ENCODE results near the gene DNASE1. TPM values are rescaled to one million over a fixed set of nuclear protein-coding genes. Genes with fewer than 3 reads are reported as not detected.
A peak's percentile ranks its signal among the peaks of the same experiment; 100 is the strongest.

DNASE1 gene
- total RNA-seq, 1 experiment from 2014 or later: 11.0 TPM

DNA sequence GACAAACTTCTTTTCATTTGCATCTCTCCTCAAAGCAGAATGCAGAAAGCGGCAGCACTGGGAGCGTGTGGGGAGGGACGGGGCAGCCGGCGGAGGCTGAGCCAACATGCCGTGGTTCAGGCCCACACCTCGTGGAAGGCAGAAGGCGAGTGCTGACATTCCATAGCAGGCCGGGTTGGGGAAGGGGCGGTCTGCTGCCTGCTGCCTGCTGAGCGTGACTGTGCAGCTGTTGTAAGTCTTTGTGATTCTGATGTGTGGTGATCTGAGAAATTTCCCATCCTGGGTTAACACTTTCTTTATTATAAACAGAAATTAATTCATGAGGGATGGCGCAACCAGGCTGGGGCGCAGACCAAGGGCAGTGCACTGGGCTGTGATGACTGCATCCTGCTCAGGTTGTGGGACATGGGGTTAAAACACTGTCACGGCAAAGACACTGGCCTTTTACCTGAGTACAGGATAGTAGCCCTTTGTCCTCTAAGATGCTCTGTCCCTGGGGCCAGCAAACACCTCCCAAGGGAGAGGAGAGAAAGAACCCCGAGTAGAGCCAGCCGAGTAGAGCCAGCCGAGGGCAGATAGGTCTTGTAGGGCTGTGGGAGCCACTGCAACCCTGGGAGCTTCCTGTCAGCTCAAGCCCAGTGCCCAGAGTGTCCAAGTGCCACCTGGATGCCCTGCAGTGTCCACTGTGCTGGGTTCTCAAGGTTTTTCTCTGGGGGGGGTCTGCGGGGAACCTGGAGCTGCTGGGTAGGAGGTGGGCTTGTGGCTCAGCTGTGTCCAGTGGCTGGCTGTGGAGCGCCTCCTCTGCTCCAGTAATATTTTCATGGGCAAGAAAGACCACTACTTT is 8.8 kb upstream of the DNASE1 start:
- ChIA-PET POLR2A (no interaction called here), RAD21 (ENCODE audit: low non-redundant PET in 1 of 2, low total read pairs in 2 of 2, uncharacterized antibody in 2 of 2, unreplicated experiment in 2 of 2) (no interaction called here), CTCF (interaction anchor here (0.7 to 1.0 kb wide), 2 partner anchors 8 kb away, joined by 3 read pairs; no protein-coding TSS in a partner anchor)
- Histone ChIP-seq H3K4me2 (ENCODE audit: low read length) (peak overlapping the region; percentile 72), H3K36me3 (ENCODE audit: control insufficient read depth in 1 of 2, insufficient read depth in 2 of 2, low read length in 2 of 2) (no peaks in the 10 kb centered on the region), H2AFZ (ENCODE audit: low read depth, low read length, poor library complexity, severe bottlenecking) (no peak overlapping the region), H3K27ac (ENCODE audit: low read depth, low read length) (peak overlapping the region; percentile 75), H3K9ac (ENCODE audit: low read length) (peak overlapping the region; percentile 17; the same call in 1 of the 2 replicates), H3K9me3 (ENCODE audit: control insufficient read depth in 1 of 2, insufficient read depth in 1 of 2, low read depth in 1 of 2, low read length in 2 of 2) (no peaks in the 10 kb centered on the region), H3K79me2 (ENCODE audit: insufficient read depth, low read length) (no peaks in the 10 kb centered on the region), H4K20me1 (ENCODE audit: insufficient read depth) (no peaks in the 10 kb centered on the region), H3K4me3 (replicated peaks in 1 of 2; ENCODE audit: low read depth in 1 of 2, low read length in 2 of 2) (peak overlapping the region in 1 of 2 experiments; percentile 32; a peak in 2 of 4 replicates), H3K9me2 (ENCODE audit: insufficient read depth) (no peaks in the 10 kb centered on the region), H3K4me1 (ENCODE audit: control insufficient read depth in 1 of 2, insufficient read depth in 2 of 2, low read length in 2 of 2) (peaks cover 41 to 44% of the 10 kb centered on the region in 2 experiments), H3K27me3 (ENCODE audit: insufficient read depth, low read length) (no peaks in the 10 kb centered on the region)
- TF ChIP-seq ZBTB33 (IDR thresholded peaks at IDR 0.05; ENCODE audit: extremely low read depth, insufficient replicate concordance, low read length) (no peak), POLR2A (IDR thresholded peaks at IDR 0.05; ENCODE audit: borderline replicate concordance, extremely low read depth, insufficient read depth, insufficient read length) (no peak), SIN3A (IDR thresholded peaks at IDR 0.05; ENCODE audit: low read depth) (no peak), REST (IDR thresholded peaks at IDR 0.05; ENCODE audit: low read depth) (no peak), CEBPB (IDR thresholded peaks at IDR 0.05; ENCODE audit: low read depth) (no peak), RAD21 (IDR thresholded peaks at IDR 0.05; ENCODE audit: low read depth) (no peak), YY1 (IDR thresholded peaks at IDR 0.05; ENCODE audit: extremely low read depth, insufficient replicate concordance, low read depth, low read length) (no peak), EGR1 (IDR thresholded peaks at IDR 0.05; ENCODE audit: low read depth) (no peak), ZNF274 (IDR thresholded peaks at IDR 0.05; ENCODE audit: low read depth, low read length) (no peak), EZH2 (IDR thresholded peaks at IDR 0.05) (no peak), POLR2AphosphoS5 (IDR thresholded peaks at IDR 0.05; ENCODE audit: low read depth, low read length) (no peak), CBX3 (IDR thresholded peaks at IDR 0.05; ENCODE audit: low read depth) (no peak), FOSL1 (IDR thresholded peaks at IDR 0.05; ENCODE audit: low read depth) (no peak), ELF1 (IDR thresholded peaks at IDR 0.05; ENCODE audit: borderline replicate concordance, low read depth) (no peak)
- TF ChIP-seq, protein P1, sequence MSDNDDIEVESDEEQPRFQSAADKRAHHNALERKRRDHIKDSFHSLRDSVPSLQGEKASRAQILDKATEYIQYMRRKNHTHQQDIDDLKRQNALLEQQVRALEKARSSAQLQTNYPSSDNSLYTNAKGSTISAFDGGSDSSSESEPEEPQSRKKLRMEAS (IDR thresholded peaks at IDR 0.05): no peak
- no peak for DNase-seq (ENCODE audit: low read depth, low spot score)
- ATAC-seq: peak; percentile 30
- intact Hi-C loops (cut with micrococcal nuclease): no loop called here
- no TSS peak for BruUV-seq (replicated peaks)

Data from HCT116 (cell line).